NCI-H82 (cell line): ENCODE measurements around the gene P2RY2.
A peak's percentile ranks its signal among the peaks of the same experiment; 100 is the strongest.

Experiments
- DNase-seq: peaks from one replicate; lab custom pipeline; 2025; lab: John Stamatoyannopoulos, UW

Gene P2RY2

GRCh38 chr11:73244589-73245240, 26.6 kb downstream of the P2RY2 start:
- DNase-seq = no peak

DNA sequence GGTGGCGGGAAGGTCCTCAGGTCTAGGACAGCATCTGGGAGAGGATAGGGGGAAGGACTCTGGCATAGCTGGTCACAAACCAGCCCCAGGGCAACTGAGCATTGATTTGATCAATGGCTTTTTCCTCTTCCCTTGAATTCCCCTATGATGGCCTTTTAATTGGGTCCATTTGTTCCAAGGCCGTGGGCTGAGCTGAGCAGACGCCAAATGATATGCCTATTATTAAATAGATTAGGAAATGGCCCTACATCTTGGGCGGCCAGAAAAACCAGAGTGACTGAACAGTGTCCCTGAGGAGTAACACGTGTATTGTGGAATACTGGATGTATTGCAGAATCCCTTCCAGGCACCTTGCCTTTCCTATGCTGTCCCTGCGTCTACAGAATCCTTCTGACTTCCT, 27.4 kb downstream of the P2RY2 start:
- no peak for DNase-seq

GRCh38 chr11:73246303-73246702, 28.2 kb downstream of the P2RY2 start:
- no peak for DNase-seq

GRCh38 chr11:73248526-73249185, 30.6 kb downstream of the P2RY2 start:
- DNase-seq = no peak

- no peak for DNase-seq
These were observed 31.2 kb downstream of the P2RY2 start for GRCh38 chr11:73249304-73249703.

GRCh38 chr11:73249853-73250783, 32.0 kb downstream of the P2RY2 start:
- DNase-seq = no peak

- DNase-seq = peak; percentile 48
These were observed 34.6 kb downstream of the P2RY2 start for GRCh38 chr11:73252577-73253191.

DNA sequence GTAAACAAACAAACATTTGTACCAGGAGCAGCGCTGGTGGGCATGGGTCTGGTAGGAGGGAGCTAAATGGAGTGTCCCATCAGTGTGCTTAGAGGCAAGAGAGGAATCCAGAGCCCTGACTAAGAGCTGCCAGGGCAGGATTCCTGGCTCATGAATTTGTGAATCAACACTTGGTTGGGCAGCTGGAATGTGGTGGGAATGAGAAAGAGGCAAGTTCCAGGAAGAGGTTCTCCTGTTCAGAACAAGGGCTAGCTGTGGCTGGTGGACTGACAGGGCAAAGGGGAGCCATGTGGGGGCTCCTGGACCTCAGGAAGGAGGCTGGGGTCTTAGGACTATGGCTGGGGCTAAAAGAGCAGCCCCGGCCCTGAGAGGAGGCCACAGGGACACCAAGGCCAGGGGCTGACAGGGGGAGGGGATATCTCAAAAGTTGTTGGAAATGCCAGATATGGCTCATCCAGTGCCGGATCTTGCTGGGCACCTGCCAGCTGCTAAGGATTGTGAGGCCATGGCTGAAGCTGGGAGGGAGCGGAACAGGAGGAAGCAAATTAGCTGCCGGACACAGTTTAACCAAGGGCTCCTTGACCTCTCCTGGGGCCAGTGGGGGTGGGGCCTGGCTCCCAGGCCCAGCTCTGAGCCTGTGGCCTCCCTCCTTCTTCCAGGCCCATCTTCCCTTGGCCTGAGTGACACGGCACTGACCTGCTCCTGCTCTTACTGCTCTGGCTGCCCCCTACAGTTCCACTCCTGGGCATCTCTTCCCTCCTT, 39.4 kb downstream of the P2RY2 start:
- no peak for DNase-seq

DNA sequence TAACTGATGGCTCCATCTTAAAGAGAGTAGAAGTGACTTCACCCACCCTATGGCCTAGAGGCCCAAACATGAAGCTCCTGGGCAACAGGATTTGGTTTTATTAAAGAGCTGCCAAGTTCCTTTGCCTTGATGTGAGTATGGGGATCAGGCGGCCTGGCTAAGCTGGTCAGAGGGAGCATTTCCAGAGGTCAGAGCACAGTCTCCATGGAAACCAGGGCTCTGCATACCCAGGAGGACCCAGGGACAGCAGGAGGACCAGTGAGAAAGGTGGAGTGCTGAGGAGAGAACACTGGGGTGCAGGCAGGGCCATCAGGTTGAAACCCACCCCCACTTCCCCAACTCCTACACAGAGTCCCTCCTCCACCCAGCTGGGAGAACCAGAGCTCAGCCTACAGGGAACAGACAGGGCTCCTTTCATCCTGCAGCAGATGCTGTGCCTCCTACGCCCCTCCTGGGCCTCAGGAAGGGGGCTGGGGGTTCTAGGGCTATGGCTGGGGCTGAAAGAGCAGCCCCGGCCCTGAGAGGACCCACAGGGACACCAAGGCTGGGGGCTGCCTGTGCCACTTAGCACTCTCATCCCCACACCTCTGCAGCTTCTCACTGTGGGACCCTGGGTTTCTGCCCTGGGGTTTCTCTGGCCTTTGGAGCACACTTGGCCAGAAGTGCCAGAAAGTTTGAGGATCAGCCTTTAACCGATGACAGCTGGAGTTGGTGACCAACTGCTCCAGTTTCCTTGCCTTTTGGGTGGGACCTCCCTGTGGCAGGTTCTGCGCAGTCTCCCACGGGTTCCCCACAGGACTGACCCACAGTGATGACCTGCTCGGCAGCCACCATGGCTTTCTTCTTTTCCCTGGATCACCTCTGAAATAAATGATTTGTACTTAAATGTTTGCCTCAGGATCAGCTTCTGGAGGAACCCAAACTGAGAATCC, 40.3 kb downstream of the P2RY2 start:
- DNase-seq = no peak

- no peak for DNase-seq
These were observed 41.5 kb downstream of the P2RY2 start for GRCh38 chr11:73259406-73260126.

DNA sequence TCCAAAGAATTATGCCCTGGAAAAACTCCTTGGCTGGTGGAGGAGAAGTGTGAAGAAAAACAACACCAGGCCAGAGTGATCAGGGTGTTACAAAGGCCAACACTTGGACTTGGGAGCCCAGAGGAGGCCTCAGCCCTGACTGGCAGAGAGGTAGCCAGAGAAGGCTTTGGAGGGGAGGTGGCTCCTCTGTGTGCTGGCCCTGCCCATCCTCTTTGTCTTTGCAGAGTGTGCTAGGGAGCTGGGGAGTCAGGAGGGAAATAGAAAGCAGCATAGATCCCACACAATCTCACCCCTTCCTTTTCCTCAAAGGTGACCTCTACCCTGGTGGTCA, 42.0 kb downstream of the P2RY2 start:
- DNase-seq = no peak

- no peak for DNase-seq
These were observed 44.9 kb downstream of the P2RY2 start for GRCh38 chr11:73262851-73263495.

- DNase-seq = no peak
These were observed 45.6 kb downstream of the P2RY2 start for GRCh38 chr11:73263640-73264039.

GRCh38 chr11:73265278-73265810, 47.3 kb downstream of the P2RY2 start:
- no peak for DNase-seq

DNA sequence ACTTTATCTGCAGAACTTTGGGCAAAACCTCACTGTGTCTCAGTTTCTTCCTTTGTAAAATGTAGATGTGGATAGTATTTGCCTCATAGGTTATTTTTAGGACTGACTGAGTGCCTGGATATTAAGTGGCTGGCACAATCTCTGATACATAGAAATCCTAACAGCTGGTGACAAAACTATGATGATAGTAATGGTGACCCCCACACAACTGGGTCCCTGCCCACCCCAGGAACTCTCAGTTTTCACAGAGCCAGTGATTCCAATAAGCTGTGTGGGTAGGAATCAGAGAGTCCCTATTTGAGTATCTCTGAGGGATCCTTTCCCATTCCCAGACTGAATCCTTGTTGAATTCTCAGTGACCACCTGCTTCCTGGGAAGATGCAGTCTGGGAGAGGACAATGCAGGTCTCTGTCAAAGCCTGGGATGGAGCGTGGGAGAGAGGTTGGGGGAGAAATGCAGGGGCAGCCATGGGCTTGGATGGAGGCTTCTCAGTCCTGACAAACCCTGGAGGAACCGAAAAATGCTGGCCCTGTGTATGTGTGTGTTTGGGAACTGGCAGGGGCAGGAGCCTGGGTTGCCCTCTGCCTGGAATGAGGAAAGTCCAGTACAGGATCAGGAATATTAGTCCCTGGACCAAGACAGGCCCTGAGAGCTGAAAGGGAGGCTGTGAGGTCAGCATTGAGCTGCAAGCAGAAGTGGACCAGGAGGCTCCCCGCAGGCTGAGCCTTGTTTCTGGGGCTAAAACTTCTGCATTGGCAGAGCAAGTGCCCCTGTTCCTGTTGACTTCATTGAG, 48.0 kb downstream of the P2RY2 start:
- DNase-seq = no peak

GRCh38 chr11:73266646-73267020, 48.6 kb downstream of the P2RY2 start:
- no peak for DNase-seq

DNA sequence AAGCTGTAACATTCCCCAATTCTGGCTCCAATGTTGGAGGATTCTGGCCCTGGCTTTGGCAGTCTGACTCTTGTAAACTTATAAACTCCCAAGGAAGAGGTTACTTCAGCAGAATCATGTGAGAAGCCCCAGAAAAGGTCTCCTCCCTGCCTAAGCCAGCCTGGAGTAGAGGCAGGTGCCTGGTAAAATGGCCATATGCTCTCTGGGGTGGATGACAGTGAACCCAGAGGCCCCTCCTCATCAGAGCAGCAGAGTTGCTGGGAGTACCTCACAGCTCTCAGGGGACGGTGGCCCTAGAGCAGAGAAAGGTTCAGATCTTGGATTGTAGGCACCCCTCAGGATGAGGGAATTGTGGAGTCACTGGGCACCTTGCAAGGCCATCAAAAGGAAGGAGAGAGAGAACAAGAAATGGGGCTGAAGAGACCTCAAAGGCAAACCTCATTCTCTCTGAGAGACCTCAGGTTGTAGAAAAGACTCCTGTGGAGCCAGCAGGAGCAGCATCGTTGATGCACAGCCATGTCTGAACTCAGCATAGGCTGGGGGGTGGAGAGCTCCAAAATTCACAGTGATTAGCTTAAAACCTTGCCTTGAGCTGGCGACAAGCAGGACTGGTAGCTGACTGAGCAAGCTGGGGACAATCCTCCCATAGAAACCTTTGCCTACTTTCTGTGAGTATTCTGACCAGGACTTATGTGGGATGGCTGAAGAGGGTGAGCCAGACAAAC, 49.2 kb downstream of the P2RY2 start:
- DNase-seq = peak; percentile 9
